ENCODE data around the gene GUF1. TPM values are rescaled to one million over a fixed set of nuclear protein-coding genes. Genes with fewer than 3 reads are reported as not detected.

GUF1 gene
- total RNA-seq, 1 experiment from 2014 or later, result 50.2 TPM

GRCh38 chr4:44632733-44633132 is 45.5 kb upstream of the GUF1 start:
- TF ChIP-seq, protein P1, sequence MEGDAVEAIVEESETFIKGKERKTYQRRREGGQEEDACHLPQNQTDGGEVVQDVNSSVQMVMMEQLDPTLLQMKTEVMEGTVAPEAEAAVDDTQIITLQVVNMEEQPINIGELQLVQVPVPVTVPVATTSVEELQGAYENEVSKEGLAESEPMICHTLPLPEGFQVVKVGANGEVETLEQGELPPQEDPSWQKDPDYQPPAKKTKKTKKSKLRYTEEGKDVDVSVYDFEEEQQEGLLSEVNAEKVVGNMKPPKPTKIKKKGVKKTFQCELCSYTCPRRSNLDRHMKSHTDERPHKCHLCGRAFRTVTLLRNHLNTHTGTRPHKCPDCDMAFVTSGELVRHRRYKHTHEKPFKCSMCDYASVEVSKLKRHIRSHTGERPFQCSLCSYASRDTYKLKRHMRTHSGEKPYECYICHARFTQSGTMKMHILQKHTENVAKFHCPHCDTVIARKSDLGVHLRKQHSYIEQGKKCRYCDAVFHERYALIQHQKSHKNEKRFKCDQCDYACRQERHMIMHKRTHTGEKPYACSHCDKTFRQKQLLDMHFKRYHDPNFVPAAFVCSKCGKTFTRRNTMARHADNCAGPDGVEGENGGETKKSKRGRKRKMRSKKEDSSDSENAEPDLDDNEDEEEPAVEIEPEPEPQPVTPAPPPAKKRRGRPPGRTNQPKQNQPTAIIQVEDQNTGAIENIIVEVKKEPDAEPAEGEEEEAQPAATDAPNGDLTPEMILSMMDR (IDR thresholded peaks at IDR 0.05; ENCODE audit: unreplicated experiment), result no peak
- ChIA-PET POLR2A (no interaction called here), CTCF (interaction anchor here (0.6 to 1.0 kb wide), 3 partner anchors 179 to 1632 kb away, joined by 3 read pairs; no protein-coding TSS in a partner anchor)
- no peak for DNase-seq (ENCODE audit: unreplicated experiment)
- Mint-ChIP-seq H3K36me3 (ENCODE audit: insufficient read depth, unreplicated experiment) (no peaks in the 10 kb centered on the region), H3K27ac (ENCODE audit: low read depth, unreplicated experiment) (no peak overlapping the region), H3K27me3 (ENCODE audit: insufficient read depth, unreplicated experiment) (no peaks in the 10 kb centered on the region), H3K4me3 (ENCODE audit: unreplicated experiment) (no peak overlapping the region), H3K9me3 (ENCODE audit: unreplicated experiment) (no peaks in the 10 kb centered on the region), H3K4me1 (ENCODE audit: insufficient read depth, unreplicated experiment) (no peaks in the 10 kb centered on the region)
- intact Hi-C loops (cut with micrococcal nuclease), result no loop called here
- no TSS peak for BruUV-seq (replicated peaks)

DNA sequence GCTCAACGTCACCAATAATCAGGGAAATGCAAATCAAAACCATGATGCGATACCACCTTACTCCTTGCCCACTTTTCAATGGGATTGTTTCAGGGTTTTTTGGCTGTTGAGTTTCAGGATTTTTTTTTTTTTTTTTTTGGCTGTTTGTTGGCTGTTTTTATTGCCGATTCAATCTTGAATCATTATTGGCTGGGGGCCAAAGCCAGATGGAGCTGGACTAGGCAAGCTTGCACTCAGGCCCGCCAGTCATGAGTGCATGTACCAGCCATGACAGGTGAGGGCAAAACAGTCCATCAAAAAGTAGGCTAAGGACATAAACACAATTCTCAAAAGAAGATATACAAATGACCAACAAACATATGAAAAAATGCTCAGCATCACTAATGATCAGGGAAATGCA is 40.1 kb upstream of the GUF1 start:
- TF ChIP-seq, protein P1 (IDR thresholded peaks at IDR 0.05; ENCODE audit: unreplicated experiment), result no peak
- Mint-ChIP-seq H3K4me3 (ENCODE audit: unreplicated experiment) (no peak overlapping the region), H3K27ac (ENCODE audit: low read depth, unreplicated experiment) (no peak overlapping the region), H3K27me3 (ENCODE audit: insufficient read depth, unreplicated experiment) (no peaks in the 10 kb centered on the region), H3K36me3 (ENCODE audit: insufficient read depth, unreplicated experiment) (no peaks in the 10 kb centered on the region), H3K9me3 (ENCODE audit: unreplicated experiment) (peaks cover 8% of the 10 kb centered on the region), H3K4me1 (ENCODE audit: insufficient read depth, unreplicated experiment) (no peaks in the 10 kb centered on the region)
- BruUV-seq (replicated peaks), result no TSS peak
- intact Hi-C loops (cut with micrococcal nuclease), result no loop called here
- ChIA-PET POLR2A (no interaction called here), CTCF (interaction anchor here (0.7 kb wide), 1 partner anchor 1049 kb away, joined by 3 read pairs; no protein-coding TSS in a partner anchor)
- peak; percentile 27 for DNase-seq (ENCODE audit: unreplicated experiment)

GRCh38 chr4:44646151-44646550 is 32.1 kb upstream of the GUF1 start:
- ChIA-PET CTCF (no interaction called here), POLR2A (no interaction called here)
- Mint-ChIP-seq H3K4me1 (ENCODE audit: insufficient read depth, unreplicated experiment) (no peaks in the 10 kb centered on the region), H3K36me3 (ENCODE audit: insufficient read depth, unreplicated experiment) (no peaks in the 10 kb centered on the region), H3K9me3 (ENCODE audit: unreplicated experiment) (peaks cover 19% of the 10 kb centered on the region), H3K27ac (ENCODE audit: low read depth, unreplicated experiment) (no peak overlapping the region), H3K27me3 (ENCODE audit: insufficient read depth, unreplicated experiment) (no peaks in the 10 kb centered on the region), H3K4me3 (ENCODE audit: unreplicated experiment) (no peak overlapping the region)
- TF ChIP-seq, protein P1 (IDR thresholded peaks at IDR 0.05; ENCODE audit: unreplicated experiment), result no peak
- no TSS peak for BruUV-seq (replicated peaks)
- DNase-seq (ENCODE audit: unreplicated experiment), result no peak
- intact Hi-C loops (cut with micrococcal nuclease), result no loop called here

DNA sequence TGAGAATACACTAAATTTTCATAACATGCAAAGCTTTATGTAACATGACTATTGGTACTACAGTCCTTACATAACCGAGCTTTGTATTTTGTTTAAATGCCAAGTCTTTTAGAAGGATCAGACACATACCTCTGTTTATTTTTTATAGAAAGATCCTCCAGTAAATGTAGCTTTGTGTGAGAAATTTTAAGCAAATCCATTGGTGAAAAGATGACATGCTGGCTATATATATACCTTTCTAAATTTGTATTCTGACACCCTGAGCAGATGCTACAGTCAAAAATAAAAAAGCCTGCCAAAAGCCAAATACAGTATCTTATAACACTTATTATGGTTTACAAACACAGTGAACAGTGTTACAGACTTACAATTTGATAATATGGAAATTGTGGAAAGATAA is 26.8 kb upstream of the GUF1 start, which contains the start of gene YIPF7:
YIPF7 (minus strand) TSS at position 201 of the 400 bp plus-strand sequence. CDS start 1,525 bp downstream, outside the sequence.
- CTCF ChIA-PET, result interaction anchor here (0.7 kb wide), 1 partner anchor 27 kb away, joined by 3 read pairs; the partner anchor contains the start of gene GUF1
- H3K9me3 Mint-ChIP-seq (ENCODE audit: unreplicated experiment), result no peaks in the 10 kb centered on the region
- no peaks in the 10 kb centered on the region for H3K36me3 Mint-ChIP-seq (ENCODE audit: insufficient read depth, unreplicated experiment)
- H3K27me3 Mint-ChIP-seq (ENCODE audit: insufficient read depth, unreplicated experiment), result no peaks in the 10 kb centered on the region
- TF ChIP-seq, protein P1 (IDR thresholded peaks at IDR 0.05; ENCODE audit: unreplicated experiment), result no peak
- DNase-seq (ENCODE audit: unreplicated experiment), result no peak
- intact Hi-C loops (cut with micrococcal nuclease), result no loop called here
- POLR2A ChIA-PET, result no interaction called here
- no peak within 1 kb of the TSS for H3K4me3 Mint-ChIP-seq (ENCODE audit: unreplicated experiment)
- no peaks in the 10 kb centered on the region for H3K4me1 Mint-ChIP-seq (ENCODE audit: insufficient read depth, unreplicated experiment)
- H3K27ac Mint-ChIP-seq (ENCODE audit: low read depth, unreplicated experiment), result no peak within 1 kb of the TSS
- BruUV-seq (replicated peaks), result no TSS peak
